SK-N-SH (cell line): ENCODE results near the gene LRIT3. TPM values are rescaled to one million over a fixed set of nuclear protein-coding genes. Genes with fewer than 3 reads are reported as not detected.

Source experiments
- CTCF ChIA-PET: fragments of 300-600, 350-600 bp; formaldehyde crosslinking; extraction: SDS; loops from one replicate; lab custom pipeline; 2021; lab: Yijun Ruan, JAX
- POLR2A ChIA-PET: fragments of 350-600 bp; sonication (Branson Sonifier 250); formaldehyde crosslinking; extraction: SDS; loops from one replicate; lab custom pipeline; 2020; ENCODE audit warnings: antibody characterized with exemption, inconsistent platforms; lab: Yijun Ruan, JAX
- DNase-seq: peaks from one replicate; pipeline ENCODE4 v3.0.0; 2012
- H2AFZ ChIP-seq: fragments of 200-600 bp; sonication (generic); 2 replicates; pipeline ENCODE4 v1.8.1; 2016; ENCODE audit warnings: antibody characterized with exemption, mild to moderate bottlenecking, low read depth
- H3F3A ChIP-seq: fragments of 200-600 bp; sonication (generic); replicated peaks from 2 replicates; pipeline ENCODE3; 2016; ENCODE audit warnings: antibody characterized with exemption, mild to moderate bottlenecking; ENCODE audit not compliant: insufficient read depth
- H3K27ac ChIP-seq, 2 experiments: fragments of 200-500 bp in 1 of 2; fragments of 200-600 bp in 1 of 2; sonication (Bioruptor generic) in 1 of 2; sonication (generic), shearing (Covaris generic) in 1 of 2; 2 replicates each; pipeline versions ENCODE4 v1.5.1 to v1.6.1; 2014 to 2016; ENCODE audit warnings: low read depth in 2 of 2, inconsistent platforms in 1 of 2, low read length in 1 of 2, mild to moderate bottlenecking in 1 of 2, mixed read lengths in 1 of 2
- H3K27me3 ChIP-seq: fragments of 200-600 bp; sonication (generic), shearing (Covaris generic); 2 replicates; pipeline ENCODE4 v1.6.1; 2016; ENCODE audit warnings: mixed run types; ENCODE audit not compliant: insufficient read depth
- H3K36me3 ChIP-seq, 2 experiments: fragments of 200-500 bp in 1 of 2; fragments of 200-600 bp in 1 of 2; sonication (Bioruptor generic) in 1 of 2; sonication (generic) in 1 of 2; replicated peaks in 1 of 2; 2 replicates each; pipeline versions ENCODE3 to v1.5.1; 2014 to 2016; ENCODE audit warnings: low read length in 1 of 2, mild to moderate bottlenecking in 1 of 2; ENCODE audit not compliant: insufficient read depth in 2 of 2, control insufficient read depth in 1 of 2
- H3K4me1 ChIP-seq, 2 experiments: fragments of 200-500 bp in 1 of 2; fragments of 200-600 bp in 1 of 2; sonication (Bioruptor generic) in 1 of 2; sonication (generic), shearing (Covaris generic) in 1 of 2; 2 replicates each; pipeline versions ENCODE4 v1.5.1 to v1.6.1; 2014 to 2016; ENCODE audit warnings: low read depth in 1 of 2, low read length in 1 of 2, mixed run types in 1 of 2; ENCODE audit not compliant: insufficient read depth in 2 of 2, control insufficient read depth in 1 of 2
- H3K4me2 ChIP-seq: fragments of 200-600 bp; sonication (generic), shearing (Covaris generic); 2 replicates; pipeline ENCODE4 v1.6.1; 2017; ENCODE audit warnings: mixed run types
- H3K4me3 ChIP-seq, 2 experiments: fragments of 200-500 bp in 1 of 2; fragments of 200-600 bp in 1 of 2; sonication (Bioruptor generic) in 1 of 2; sonication (generic), shearing (Covaris generic) in 1 of 2; 2 replicates each; pipeline versions ENCODE4 v1.5.1 to v1.8.1; 2014 to 2016; ENCODE audit warnings: low read depth in 2 of 2, inconsistent platforms in 1 of 2, low read length in 1 of 2, mild to moderate bottlenecking in 1 of 2, mixed read lengths in 1 of 2, moderate library complexity in 1 of 2
- H3K79me2 ChIP-seq: fragments of 200-600 bp; sonication (generic); 2 replicates; pipeline ENCODE4 v1.8.1; 2017; ENCODE audit warnings: mild to moderate bottlenecking; ENCODE audit not compliant: insufficient read depth
- H3K9ac ChIP-seq: fragments of 200-600 bp; sonication (generic); 2 replicates; pipeline ENCODE4 v1.6.1; 2017; ENCODE audit warnings: mixed run types
- H3K9me2 ChIP-seq: fragments of 200-600 bp; sonication (generic); 2 replicates; pipeline ENCODE4 v1.6.1; 2017; ENCODE audit warnings: mixed run types
- H3K9me3 ChIP-seq: fragments of 200-600 bp; sonication (generic); 2 replicates; pipeline ENCODE4 v1.6.1; 2017; ENCODE audit warnings: mixed run types, mild to moderate bottlenecking, moderate library complexity
- H4K20me1 ChIP-seq: fragments of 200-600 bp; sonication (generic); 2 replicates; pipeline ENCODE4 v1.6.1; 2017; ENCODE audit warnings: mild to moderate bottlenecking, mixed run types; ENCODE audit not compliant: insufficient read depth
- CHD2 ChIP-seq: fragments of 150-350 bp; IDR thresholded peaks from 2 replicates; pipeline ENCODE4 v1.6.1; 2018; ENCODE audit warnings: low read length; ENCODE audit not compliant: partially characterized antibody
- ELF1 ChIP-seq: IDR thresholded peaks from 2 replicates; pipeline ENCODE4 v1.4.0; 2012
- EP300 ChIP-seq, 2 experiments: IDR thresholded peaks; 2 replicates each; pipeline versions ENCODE4 v1.4.0 to v1.6.1; 2012; ENCODE audit warnings: borderline replicate concordance in 1 of 2, low read depth in 1 of 2, low read length in 1 of 2
- FOSL2 ChIP-seq: IDR thresholded peaks from 2 replicates; pipeline ENCODE4 v1.4.0; 2012; ENCODE audit warnings: low read depth, mild to moderate bottlenecking, moderate library complexity, borderline replicate concordance
- FOXJ3 ChIP-seq: sonication (generic); formaldehyde crosslinking; IDR thresholded peaks from 2 replicates; pipeline ENCODE4 v1.5.1; 2020; ENCODE audit warnings: mild to moderate bottlenecking, missing genetic modification reagents
- FOXM1 ChIP-seq: IDR thresholded peaks from 2 replicates; pipeline ENCODE4 v1.4.0; 2012; ENCODE audit warnings: low read depth, mild to moderate bottlenecking
- IRF3 ChIP-seq: fragments of 150-350 bp; IDR thresholded peaks from 2 replicates; pipeline ENCODE4 v1.6.1; 2016; ENCODE audit warnings: mild to moderate bottlenecking, low read depth, low read length
- JUND ChIP-seq: IDR thresholded peaks from 2 replicates; pipeline ENCODE4 v1.4.0; 2012
- MAX ChIP-seq: IDR thresholded peaks from 2 replicates; pipeline ENCODE4 v1.4.0; 2012; ENCODE audit warnings: low read depth
- MXI1 ChIP-seq: IDR thresholded peaks from 2 replicates; pipeline ENCODE4 v1.6.1; 2012; ENCODE audit warnings: mild to moderate bottlenecking, low read depth, low read length, improper control_type of control experiment
- NFIC ChIP-seq: IDR thresholded peaks from 2 replicates; pipeline ENCODE4 v1.4.0; 2012; ENCODE audit warnings: borderline replicate concordance
- PBX3 ChIP-seq: IDR thresholded peaks from 2 replicates; pipeline ENCODE4; 2012
- POLR2AphosphoS5 ChIP-seq: IDR thresholded peaks from 2 replicates; pipeline ENCODE4 v1.6.1; 2012; ENCODE audit warnings: low read depth, low read length
- REST ChIP-seq: IDR thresholded peaks from 2 replicates; pipeline ENCODE4 v1.6.1; 2012; ENCODE audit warnings: mild to moderate bottlenecking, low read depth, low read length, moderate library complexity
- RFX5 ChIP-seq: IDR thresholded peaks from 2 replicates; pipeline ENCODE4 v1.6.1; 2012; ENCODE audit warnings: mild to moderate bottlenecking, improper control_type of control experiment, low read length
- TAF1 ChIP-seq: IDR thresholded peaks from 2 replicates; pipeline ENCODE4 v1.6.1; 2012; ENCODE audit warnings: low read depth, mild to moderate bottlenecking, low read length, moderate library complexity, borderline replicate concordance
- TEAD4 ChIP-seq: IDR thresholded peaks from 2 replicates; pipeline ENCODE4 v1.4.0; 2012; ENCODE audit warnings: mild to moderate bottlenecking, borderline replicate concordance; ENCODE audit not compliant: insufficient read depth
- USF2 ChIP-seq: fragments of 150-350 bp; IDR thresholded peaks from 2 replicates; pipeline ENCODE4 v1.6.1; 2017; ENCODE audit warnings: antibody characterized with exemption, low read length, low read depth, borderline replicate concordance
- WGBS: methylation state at CpG from one replicate; pipeline ENCODE4 v1.1.6; 2017; ENCODE audit warnings: low lambda C conversion rate; 5-methylcytosine and 5-hydroxymethylcytosine counted together
- polyA plus RNA-seq, 3 experiments: library from polyadenylated mRNA; depleted of rRNA; stranded (reverse); fragments of >200 nt; gene quantifications; 2 replicates each; pipeline ENCODE4 v1.2.3, GENCODE V29; 2012

Gene LRIT3
- polyA plus RNA-seq, 1 of the 3 experiments (the other 2 are of a cell fraction): not detected

GRCh38 chr4:109913596-109914241 is 65.8 kb downstream of the LRIT3 start (continued):
- TF ChIP-seq TAF1 (no peak), REST (no peak), FOXJ3 (CRISPR knock-in tag) (no peak), USF2 (no peak)

- Histone ChIP-seq H3K27ac (no peak overlapping the region), H3K9me2 (no peaks in the 10 kb centered on the region), H3K4me3 (no peak overlapping the region), H3K4me2 (no peak overlapping the region), H3K9ac (no peak overlapping the region), H4K20me1 (no peaks in the 10 kb centered on the region), H3F3A (no peaks in the 10 kb centered on the region), H3K79me2 (no peaks in the 10 kb centered on the region), H3K4me1 (no peaks in the 10 kb centered on the region), H2AFZ (no peak overlapping the region), H3K36me3 (no peaks in the 10 kb centered on the region), H3K27me3 (peaks cover 11% of the 10 kb centered on the region; the same call in 1 of the 2 replicates)
- DNase-seq: no peak
- ChIA-PET CTCF (no interaction called here), POLR2A (no interaction called here)
- 22% methylated on average over 3 of the region's 3 CpGs for WGBS
- TF ChIP-seq JUND (no peak), USF2 (no peak), TAF1 (no peak), RFX5 (no peak), FOSL2 (no peak), ELF1 (no peak), NFIC (no peak), MAX (no peak), PBX3 (no peak), POLR2AphosphoS5 (no peak), IRF3 (no peak), TEAD4 (no peak), FOXM1 (no peak), MXI1 (no peak), EP300 (IDR thresholded peaks at IDR 0.05; ENCODE audit: borderline replicate concordance in 1 of 2, low read depth in 1 of 2, low read length in 1 of 2) (no peak), CHD2 (no peak)
- TF ChIP-seq, all 33 proteins: peak for 0
- H3K9me3 ChIP-seq: no peaks in the 10 kb centered on the region
Measured at GRCh38 chr4:109914322-109914721, 66.4 kb downstream of the LRIT3 start.
